ENCODE measurements around the gene NUDT1.

The NUDT1 gene

GRCh38 chr7:2241580-2242540 lies at the start of gene NUDT1, which contains the start of gene MRM2:
TSS of gene NUDT1 (plus strand) at chr7:2242226. CDS start at chr7:2244575, 2,349 bp downstream.
TSS of gene MRM2 (minus strand) at chr7:2242205. CDS start at chr7:2242169, 36 bp downstream.
- no peak for DNase-seq (ENCODE audit: low read depth)

GRCh38 chr7:2192831-2193534 lies 49.0 kb upstream of the NUDT1 start:
- no peak for DNase-seq (ENCODE audit: low read depth)

- DNase-seq (ENCODE audit: low read depth): no peak
Observed at GRCh38 chr7:2193575-2194305, 48.3 kb upstream of the NUDT1 start.

- DNase-seq (ENCODE audit: low read depth): no peak
Observed at GRCh38 chr7:2195400-2196246, 46.4 kb upstream of the NUDT1 start.

GRCh38 chr7:2196381-2197378 lies 45.3 kb upstream of the NUDT1 start:
- no peak for DNase-seq (ENCODE audit: low read depth)

- no peak for DNase-seq (ENCODE audit: low read depth)
Observed at GRCh38 chr7:2197436-2198155, 44.4 kb upstream of the NUDT1 start.

GRCh38 chr7:2198206-2198605 lies 43.8 kb upstream of the NUDT1 start:
- DNase-seq (ENCODE audit: low read depth): no peak

- DNase-seq (ENCODE audit: low read depth): no peak
Observed at GRCh38 chr7:2198760-2199159, 43.3 kb upstream of the NUDT1 start.

- no peak for DNase-seq (ENCODE audit: low read depth)
Observed at GRCh38 chr7:2199528-2199927, 42.5 kb upstream of the NUDT1 start.

- no peak for DNase-seq (ENCODE audit: low read depth)
Observed at GRCh38 chr7:2199956-2200583, 42.0 kb upstream of the NUDT1 start.

- DNase-seq (ENCODE audit: low read depth): no peak
Observed at GRCh38 chr7:2200584-2200980, 41.4 kb upstream of the NUDT1 start.

- DNase-seq (ENCODE audit: low read depth): no peak
Observed at GRCh38 chr7:2201128-2201527, 40.9 kb upstream of the NUDT1 start.

GRCh38 chr7:2201686-2202360 lies 40.2 kb upstream of the NUDT1 start:
- no peak for DNase-seq (ENCODE audit: low read depth)

- no peak for DNase-seq (ENCODE audit: low read depth)
Observed at GRCh38 chr7:2202361-2202761, 39.7 kb upstream of the NUDT1 start.

- DNase-seq (ENCODE audit: low read depth): no peak
Observed at GRCh38 chr7:2202901-2203765, 38.9 kb upstream of the NUDT1 start.

- no peak for DNase-seq (ENCODE audit: low read depth)
Observed at GRCh38 chr7:2203766-2204300, 38.2 kb upstream of the NUDT1 start.

- DNase-seq (ENCODE audit: low read depth): no peak
Observed at GRCh38 chr7:2204446-2204845, 37.6 kb upstream of the NUDT1 start.
